ENCODE results near the gene GNG2. TPM values are rescaled to one million over a fixed set of nuclear protein-coding genes. Genes with fewer than 3 reads are reported as not detected.

GNG2 gene
- total and polyA plus RNA-seq, 10 donors = 23.6 to 180 (median 99.1) TPM

DNA sequence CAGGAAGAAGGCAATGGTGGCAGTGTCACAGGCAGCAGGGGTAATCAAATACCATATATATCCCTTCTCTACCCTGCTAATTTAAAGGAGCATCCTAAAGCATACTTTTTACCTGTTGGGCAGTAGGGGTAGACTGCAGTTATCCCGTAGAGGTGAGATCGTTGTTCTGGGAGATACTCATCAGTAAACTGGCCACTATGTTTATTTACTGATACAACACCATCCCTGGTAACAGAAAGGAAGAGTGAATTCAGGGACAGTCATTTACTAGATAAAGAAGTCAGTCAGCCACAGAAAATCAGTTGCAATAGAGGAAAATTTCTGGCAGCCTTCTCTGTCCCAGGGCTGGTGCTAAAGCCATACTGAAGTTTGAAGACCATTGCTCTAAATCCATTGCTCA, 145.2 kb downstream of the GNG2 start:
- WGBS, 5 donors = 83 to 93% (median 89%) methylated on average over 2 of the region's 2 CpGs
- TF ChIP-seq POLR2AphosphoS5 (IDR thresholded peaks at IDR 0.05) (no peak), POLR2A (IDR thresholded peaks at IDR 0.05) (no peak)
- TF ChIP-seq, protein P1, sequence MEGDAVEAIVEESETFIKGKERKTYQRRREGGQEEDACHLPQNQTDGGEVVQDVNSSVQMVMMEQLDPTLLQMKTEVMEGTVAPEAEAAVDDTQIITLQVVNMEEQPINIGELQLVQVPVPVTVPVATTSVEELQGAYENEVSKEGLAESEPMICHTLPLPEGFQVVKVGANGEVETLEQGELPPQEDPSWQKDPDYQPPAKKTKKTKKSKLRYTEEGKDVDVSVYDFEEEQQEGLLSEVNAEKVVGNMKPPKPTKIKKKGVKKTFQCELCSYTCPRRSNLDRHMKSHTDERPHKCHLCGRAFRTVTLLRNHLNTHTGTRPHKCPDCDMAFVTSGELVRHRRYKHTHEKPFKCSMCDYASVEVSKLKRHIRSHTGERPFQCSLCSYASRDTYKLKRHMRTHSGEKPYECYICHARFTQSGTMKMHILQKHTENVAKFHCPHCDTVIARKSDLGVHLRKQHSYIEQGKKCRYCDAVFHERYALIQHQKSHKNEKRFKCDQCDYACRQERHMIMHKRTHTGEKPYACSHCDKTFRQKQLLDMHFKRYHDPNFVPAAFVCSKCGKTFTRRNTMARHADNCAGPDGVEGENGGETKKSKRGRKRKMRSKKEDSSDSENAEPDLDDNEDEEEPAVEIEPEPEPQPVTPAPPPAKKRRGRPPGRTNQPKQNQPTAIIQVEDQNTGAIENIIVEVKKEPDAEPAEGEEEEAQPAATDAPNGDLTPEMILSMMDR (IDR thresholded peaks at IDR 0.05 in 8 of 11, conservative IDR thresholded peaks at IDR 0.05 in 3 of 11) = no peak
- peaks cover 17 to 100% (median 96%) of the 10 kb centered on the region in 6 donors for H3K36me3 ChIP-seq
- no peak for DNase-seq
- H3K4me1 ChIP-seq = no peaks in the 10 kb centered on the region
- H3K9me3 ChIP-seq = no peaks in the 10 kb centered on the region
- H3K27ac ChIP-seq = no peak overlapping the region
- no peak overlapping the region for H3K4me3 ChIP-seq
- intact Hi-C loops (cut with DNase I; ENCODE audit: low total_unique reads) = loop anchor here (10.0 kb wide), 1 partner anchor 119 kb away; no protein-coding TSS in a partner anchor
- H3K27me3 ChIP-seq (replicated peaks in 1 of 7) = no peaks in the 10 kb centered on the region

DNA sequence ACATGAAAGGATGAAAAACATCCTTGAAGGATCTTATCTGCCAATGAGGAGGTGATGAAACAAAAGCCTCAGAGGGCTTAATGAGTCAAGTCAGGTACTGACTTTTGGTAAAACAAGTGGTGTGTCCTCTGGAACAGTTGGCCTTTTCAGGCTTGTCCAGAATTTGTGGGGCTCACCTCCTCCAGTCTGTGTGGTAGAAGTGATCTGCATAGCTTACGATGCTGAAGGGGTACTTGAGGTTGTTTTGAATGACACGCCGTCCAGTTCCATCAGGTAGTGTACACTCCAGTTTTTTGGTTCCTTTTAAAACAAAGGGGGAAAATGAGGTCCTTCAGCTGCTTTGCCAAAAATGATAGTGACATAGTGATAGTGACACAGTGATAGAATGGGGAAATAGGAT, 145.9 kb downstream of the GNG2 start:
- Histone ChIP-seq H3K9me3 (no peaks in the 10 kb centered on the region), H3K4me1 (no peaks in the 10 kb centered on the region), H3K36me3 (peaks cover 17 to 100% (median 96%) of the 10 kb centered on the region in 6 donors), H3K4me3 (no peak overlapping the region), H3K27me3 (replicated peaks in 1 of 7) (no peaks in the 10 kb centered on the region), H3K27ac (no peak overlapping the region)
- no peak for DNase-seq
- intact Hi-C loops (cut with DNase I; ENCODE audit: low total_unique reads) = loop anchor here (10.0 kb wide), 1 partner anchor 118 kb away; no protein-coding TSS in a partner anchor
- 90 to 97% (median 95%) methylated on average over 3 of the region's 3 CpGs for WGBS, 5 donors
- TF ChIP-seq POLR2AphosphoS5 (IDR thresholded peaks at IDR 0.05) (no peak), POLR2A (IDR thresholded peaks at IDR 0.05) (no peak)
- TF ChIP-seq, protein P1 (IDR thresholded peaks at IDR 0.05 in 8 of 11, conservative IDR thresholded peaks at IDR 0.05 in 3 of 11) = no peak

DNA sequence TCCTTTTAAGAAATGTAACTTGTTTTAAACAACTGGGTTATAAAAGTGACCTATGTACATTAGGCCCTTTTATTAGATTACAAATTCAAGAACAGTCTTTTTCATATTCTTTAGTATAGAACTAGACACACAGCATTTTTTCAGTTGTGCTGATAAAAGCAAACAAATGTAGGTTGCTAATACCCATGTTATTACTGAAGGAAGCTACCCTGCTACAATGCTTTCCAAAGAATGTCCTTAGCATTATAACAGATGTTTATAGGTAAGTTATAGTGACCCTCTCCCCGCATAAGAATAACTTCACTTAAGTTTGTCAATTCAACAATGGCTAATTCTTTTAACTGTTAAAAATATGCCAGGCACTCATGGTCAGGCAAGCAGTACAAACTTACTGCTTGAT, 146.8 kb downstream of the GNG2 start:
- 42 to 100% (median 98%) methylated on average over 1 of the region's 1 CpG for WGBS, 5 donors
- intact Hi-C loops (cut with DNase I; ENCODE audit: low total_unique reads) = loop anchor here (10.0 kb wide), 1 partner anchor 118 kb away; no protein-coding TSS in a partner anchor
- no peak for DNase-seq
- H3K4me1 ChIP-seq = peaks cover 0 to 1% (median 0%) of the 10 kb centered on the region in 6 donors
- TF ChIP-seq, protein P1 (IDR thresholded peaks at IDR 0.05 in 8 of 11, conservative IDR thresholded peaks at IDR 0.05 in 3 of 11) = no peak
- TF ChIP-seq POLR2AphosphoS5 (IDR thresholded peaks at IDR 0.05) = no peak
- TF ChIP-seq POLR2A (IDR thresholded peaks at IDR 0.05) = no peak
- H3K4me3 ChIP-seq = no peak overlapping the region
- H3K27me3 ChIP-seq (replicated peaks in 1 of 7) = no peaks in the 10 kb centered on the region
- peaks cover 15 to 100% (median 92%) of the 10 kb centered on the region in 6 donors for H3K36me3 ChIP-seq
- no peaks in the 10 kb centered on the region for H3K9me3 ChIP-seq
- H3K27ac ChIP-seq = no peak overlapping the region

DNA sequence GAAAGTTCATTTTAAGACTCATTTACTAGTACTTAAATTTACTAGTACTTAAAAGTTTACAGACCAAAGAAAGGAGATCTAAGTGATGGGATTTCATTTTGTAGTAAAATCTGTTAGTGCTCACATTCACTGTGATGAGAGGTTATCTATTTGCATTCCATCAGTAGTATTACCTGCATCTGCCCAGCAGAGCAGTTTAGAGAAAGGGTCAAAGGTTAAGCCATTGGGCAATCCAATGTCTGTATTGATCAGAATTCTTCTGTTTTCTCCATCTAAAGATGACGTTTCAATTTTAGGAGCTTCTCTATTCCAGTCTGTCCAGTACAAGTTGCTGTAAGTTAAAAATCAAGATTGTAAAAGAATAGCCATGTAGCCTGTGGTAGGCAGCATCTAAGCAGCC, 147.2 kb downstream of the GNG2 start:
- Histone ChIP-seq H3K27ac (no peak overlapping the region), H3K4me3 (no peak overlapping the region), H3K27me3 (replicated peaks in 1 of 7) (no peaks in the 10 kb centered on the region), H3K4me1 (peaks cover 0 to 3% (median 0%) of the 10 kb centered on the region in 6 donors), H3K36me3 (peaks cover 15 to 100% (median 88%) of the 10 kb centered on the region in 6 donors), H3K9me3 (no peaks in the 10 kb centered on the region)
- intact Hi-C loops (cut with DNase I; ENCODE audit: low total_unique reads) = loop anchor here (10.0 kb wide), 1 partner anchor 117 kb away; no protein-coding TSS in a partner anchor
- WGBS, 5 donors = 91 to 98% (median 94%) methylated on average over 1 of the region's 1 CpG
- DNase-seq = no peak
- TF ChIP-seq, protein P1 (IDR thresholded peaks at IDR 0.05 in 8 of 11, conservative IDR thresholded peaks at IDR 0.05 in 3 of 11) = no peak
- TF ChIP-seq POLR2AphosphoS5 (IDR thresholded peaks at IDR 0.05) (no peak), POLR2A (IDR thresholded peaks at IDR 0.05) (no peak)
